COLO829 (cell line): Measurements from ENCODE around the gene C3orf20.
"Not testable (repeated sequence)": the region's sequence is repeated elsewhere in the genome, so short reads cannot be mapped to it uniquely, and the experiment has no call there.

Experiments
- DNase-seq: peaks from one replicate; pipeline ENCODE4 v3.0.0; 2012; ENCODE audit warnings: low spot score

C3orf20 gene

GRCh38 chr3:14650193-14650592 lies 24.7 kb upstream of the C3orf20 start:
- DNase-seq = no peak

GRCh38 chr3:14651440-14652251 lies 23.3 kb upstream of the C3orf20 start, which contains the start of gene CCDC174:
Gene CCDC174 (plus strand): TSS chr3:14651762. CDS start chr3:14651837, 75 bp downstream.
- peak; percentile 95 for DNase-seq

GRCh38 chr3:14652360-14652907 lies 22.5 kb upstream of the C3orf20 start:
- DNase-seq = not testable (repeated sequence)

GRCh38 chr3:14657579-14657978 lies 17.4 kb upstream of the C3orf20 start:
- no peak for DNase-seq

GRCh38 chr3:14658978-14659377 lies 16.0 kb upstream of the C3orf20 start:
- no peak for DNase-seq

GRCh38 chr3:14660942-14661341 lies 14.0 kb upstream of the C3orf20 start:
- no peak for DNase-seq

GRCh38 chr3:14663396-14664135 lies 11.4 kb upstream of the C3orf20 start:
- DNase-seq = no peak

- DNase-seq = no peak
These were observed 10.8 kb upstream of the C3orf20 start for GRCh38 chr3:14664170-14664569.

- no peak for DNase-seq
These were observed 2.4 kb upstream of the C3orf20 start for GRCh38 chr3:14672588-14672987.

GRCh38 chr3:14676881-14677280 lies 1.9 kb downstream of the C3orf20 start:
- no peak for DNase-seq

GRCh38 chr3:14678015-14678503 lies 3.1 kb downstream of the C3orf20 start:
- DNase-seq = no peak

- no peak for DNase-seq
These were observed 5.2 kb downstream of the C3orf20 start for GRCh38 chr3:14680115-14680514.

GRCh38 chr3:14680716-14681115 lies 5.8 kb downstream of the C3orf20 start:
- DNase-seq = peak; percentile 88

GRCh38 chr3:14684447-14684846 lies 9.5 kb downstream of the C3orf20 start:
- no peak for DNase-seq

- no peak for DNase-seq
These were observed 10.2 kb downstream of the C3orf20 start for GRCh38 chr3:14685179-14685578.

GRCh38 chr3:14687360-14687759 lies 12.4 kb downstream of the C3orf20 start:
- no peak for DNase-seq

- DNase-seq = no peak
These were observed 13.6 kb downstream of the C3orf20 start for GRCh38 chr3:14688525-14688924.

GRCh38 chr3:14689247-14689980 lies 14.5 kb downstream of the C3orf20 start:
- no peak for DNase-seq

- DNase-seq = no peak
These were observed 16.3 kb downstream of the C3orf20 start for GRCh38 chr3:14691239-14691638.

- no peak for DNase-seq
These were observed 16.8 kb downstream of the C3orf20 start for GRCh38 chr3:14691719-14692118.

- no peak for DNase-seq
These were observed 23.8 kb downstream of the C3orf20 start for GRCh38 chr3:14698601-14699244.

- DNase-seq = no peak
These were observed 24.7 kb downstream of the C3orf20 start for GRCh38 chr3:14699643-14700042.
